Neural cell (in vitro differentiated cells): ENCODE data around the gene ALDH4A1. TPM values are rescaled to one million over a fixed set of nuclear protein-coding genes. Genes with fewer than 3 reads are reported as not detected.

Source experiments
- H2AFZ ChIP-seq: fragments of 200-600, 300-800 bp; sonication (generic), shearing (Covaris generic); 2 replicates; pipeline ENCODE4 v1.6.0; 2014; ENCODE audit warnings: low read depth, mild to moderate bottlenecking, antibody characterized with exemption, low read length, moderate library complexity
- H3F3A ChIP-seq: fragments of 200-600 bp; shearing (Covaris generic); 2 replicates; pipeline ENCODE4 v1.6.1; 2016; ENCODE audit warnings: mild to moderate bottlenecking, moderate library complexity, mixed read lengths, antibody characterized with exemption, low read length; ENCODE audit not compliant: insufficient read depth, poor library complexity, severe bottlenecking
- H3K27ac ChIP-seq: fragments of 200-600, 300-800 bp; sonication (generic), shearing (Covaris generic); 2 replicates; pipeline ENCODE4 v1.5.1; 2014; ENCODE audit warnings: mild to moderate bottlenecking, low read length, moderate library complexity
- H3K27me3 ChIP-seq: fragments of 300-800, 200-600 bp; sonication (generic), shearing (Covaris generic); 2 replicates; pipeline ENCODE4 v1.6.0; 2014; ENCODE audit warnings: mild to moderate bottlenecking, low read depth, low read length, moderate library complexity; ENCODE audit not compliant: insufficient read depth
- H3K36me3 ChIP-seq: fragments of 300-800, 200-600 bp; sonication (generic), shearing (Covaris generic); 2 replicates; pipeline ENCODE4 v1.5.1; 2014; ENCODE audit warnings: mild to moderate bottlenecking, antibody characterized with exemption, low read length, moderate library complexity; ENCODE audit not compliant: insufficient read depth
- H3K4me2 ChIP-seq: fragments of 300-800, 200-600 bp; sonication (generic), shearing (Covaris generic); 2 replicates; pipeline ENCODE4 v1.6.0; 2014; ENCODE audit warnings: mild to moderate bottlenecking, low read length
- H3K4me3 ChIP-seq: fragments of 300-800, 200-600 bp; sonication (generic), shearing (Covaris generic); 2 replicates; pipeline ENCODE4 v1.5.1; 2014; ENCODE audit warnings: mild to moderate bottlenecking, low read length, moderate library complexity
- H3K79me2 ChIP-seq: fragments of 200-600 bp; shearing (Covaris generic); replicated peaks from 2 replicates; pipeline ENCODE4 v1.6.0; 2014; ENCODE audit warnings: mild to moderate bottlenecking, low read length, moderate library complexity; ENCODE audit not compliant: insufficient read depth
- H3K9ac ChIP-seq: fragments of 300-800, 200-600 bp; sonication (generic), shearing (Covaris generic); 2 replicates; pipeline ENCODE4 v1.6.1; 2016; ENCODE audit warnings: mild to moderate bottlenecking, low read length, mixed read lengths
- H3K9me2 ChIP-seq: fragments of 200-600 bp; shearing (Covaris generic); 2 replicates; pipeline ENCODE4 v1.6.1; 2016; ENCODE audit warnings: mild to moderate bottlenecking, low read length, mixed read lengths; ENCODE audit not compliant: insufficient read depth
- H3K9me3 ChIP-seq: fragments of 200-600, 300-800 bp; sonication (generic), shearing (Covaris generic); 2 replicates; pipeline ENCODE4 v1.6.1; 2016; ENCODE audit warnings: mild to moderate bottlenecking, mixed run types, low read length, moderate library complexity, mixed read lengths
- H4K20me1 ChIP-seq: fragments of 200-600 bp; shearing (Covaris generic); 2 replicates; pipeline ENCODE4 v1.6.1; 2016; ENCODE audit warnings: mild to moderate bottlenecking, mixed run types; ENCODE audit not compliant: insufficient read depth
- EP300 ChIP-seq: fragments of 450-650 bp; conservative IDR thresholded peaks from 2 replicates; pipeline ENCODE4 v1.6.1; 2014; ENCODE audit warnings: antibody characterized with exemption, mild to moderate bottlenecking, moderate library complexity; ENCODE audit not compliant: poor library complexity, severe bottlenecking
- EZH2 ChIP-seq: fragments of 200-600, 300-800 bp; shearing (Covaris generic), sonication (generic); IDR thresholded peaks from 2 replicates; pipeline ENCODE4 v1.6.1; 2014; ENCODE audit warnings: antibody characterized with exemption, low read length, borderline replicate concordance, mild to moderate bottlenecking; ENCODE audit not compliant: insufficient read depth, poor library complexity, severe bottlenecking
- MXI1 ChIP-seq: fragments of 450-650 bp; conservative IDR thresholded peaks from 2 replicates; pipeline ENCODE4 v1.6.1; 2014; ENCODE audit warnings: antibody characterized with exemption, mild to moderate bottlenecking; ENCODE audit not compliant: poor library complexity, severe bottlenecking
- POLR2AphosphoS5 ChIP-seq: IDR thresholded peaks from 2 replicates; pipeline ENCODE4 v1.6.1; 2012
- RAD21 ChIP-seq: fragments of 450-650 bp; conservative IDR thresholded peaks from 2 replicates; pipeline ENCODE4 v1.6.1; 2014; ENCODE audit warnings: antibody characterized with exemption, mild to moderate bottlenecking, moderate library complexity
- REST ChIP-seq: IDR thresholded peaks from 2 replicates; pipeline ENCODE4 v1.6.1; 2012; ENCODE audit warnings: borderline replicate concordance
- SMC3 ChIP-seq: fragments of 450-650 bp; conservative IDR thresholded peaks from 2 replicates; pipeline ENCODE4 v1.6.1; 2014; ENCODE audit warnings: antibody characterized with exemption, mild to moderate bottlenecking, moderate library complexity; ENCODE audit not compliant: poor library complexity
- TAF1 ChIP-seq: IDR thresholded peaks from 2 replicates; pipeline ENCODE4 v1.6.1; 2012; ENCODE audit warnings: low read depth
- polyA plus RNA-seq: library from polyadenylated mRNA; depleted of rRNA; stranded (reverse); fragments of >200 nt; gene quantifications from 2 replicates; pipeline ENCODE4 v1.2.3, GENCODE V29; 2014
- TF ChIP-seq, protein P1 (sequence below): fragments of 450-650 bp; IDR thresholded peaks from 2 replicates; pipeline ENCODE4 v1.5.1; 2014; ENCODE audit warnings: antibody characterized with exemption, mild to moderate bottlenecking, moderate library complexity; ENCODE audit not compliant: poor library complexity, severe bottlenecking

ALDH4A1 gene
- polyA plus RNA-seq, 1 donor from 2014 or later = 11.0 TPM

DNA sequence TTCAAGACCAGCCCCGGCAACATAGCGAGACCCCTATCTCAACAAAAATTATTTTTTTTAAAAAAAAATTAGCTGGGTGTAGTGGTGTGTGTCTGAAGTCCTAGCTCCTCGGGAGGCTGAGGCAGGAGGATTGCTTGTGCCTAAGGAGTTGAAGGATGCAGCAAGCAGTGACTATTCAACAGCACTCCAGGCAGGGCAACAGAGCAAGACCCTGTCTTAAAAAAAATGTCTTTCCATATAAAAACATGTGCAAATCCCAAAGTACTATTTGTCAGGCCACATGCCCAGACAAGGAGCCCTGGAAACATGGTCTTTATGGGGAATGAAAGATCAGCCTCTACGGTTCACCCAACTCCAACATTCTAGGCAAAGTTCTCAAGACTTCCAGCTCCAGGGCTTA lies 40.8 kb upstream of the ALDH4A1 start:
- no peaks in the 10 kb centered on the region for H3K79me2 ChIP-seq
- H3K9me2 ChIP-seq = no peaks in the 10 kb centered on the region
- no peak overlapping the region for H2AFZ ChIP-seq
- TF ChIP-seq TAF1 = no peak
- TF ChIP-seq MXI1 = no peak
- TF ChIP-seq SMC3 = no peak
- TF ChIP-seq RAD21 = no peak
- no peak for TF ChIP-seq POLR2AphosphoS5
- no peak for TF ChIP-seq EP300
- TF ChIP-seq EZH2 = no peak
- TF ChIP-seq REST = no peak
- TF ChIP-seq, protein P1, sequence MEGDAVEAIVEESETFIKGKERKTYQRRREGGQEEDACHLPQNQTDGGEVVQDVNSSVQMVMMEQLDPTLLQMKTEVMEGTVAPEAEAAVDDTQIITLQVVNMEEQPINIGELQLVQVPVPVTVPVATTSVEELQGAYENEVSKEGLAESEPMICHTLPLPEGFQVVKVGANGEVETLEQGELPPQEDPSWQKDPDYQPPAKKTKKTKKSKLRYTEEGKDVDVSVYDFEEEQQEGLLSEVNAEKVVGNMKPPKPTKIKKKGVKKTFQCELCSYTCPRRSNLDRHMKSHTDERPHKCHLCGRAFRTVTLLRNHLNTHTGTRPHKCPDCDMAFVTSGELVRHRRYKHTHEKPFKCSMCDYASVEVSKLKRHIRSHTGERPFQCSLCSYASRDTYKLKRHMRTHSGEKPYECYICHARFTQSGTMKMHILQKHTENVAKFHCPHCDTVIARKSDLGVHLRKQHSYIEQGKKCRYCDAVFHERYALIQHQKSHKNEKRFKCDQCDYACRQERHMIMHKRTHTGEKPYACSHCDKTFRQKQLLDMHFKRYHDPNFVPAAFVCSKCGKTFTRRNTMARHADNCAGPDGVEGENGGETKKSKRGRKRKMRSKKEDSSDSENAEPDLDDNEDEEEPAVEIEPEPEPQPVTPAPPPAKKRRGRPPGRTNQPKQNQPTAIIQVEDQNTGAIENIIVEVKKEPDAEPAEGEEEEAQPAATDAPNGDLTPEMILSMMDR = no peak
- no peaks in the 10 kb centered on the region for H3K27me3 ChIP-seq
- H3K36me3 ChIP-seq = no peaks in the 10 kb centered on the region
- H3K4me3 ChIP-seq = no peak overlapping the region
- no peak overlapping the region for H3K9ac ChIP-seq
- no peaks in the 10 kb centered on the region for H3K9me3 ChIP-seq
- no peak overlapping the region for H3K27ac ChIP-seq
- H3K4me2 ChIP-seq = no peak overlapping the region
- no peaks in the 10 kb centered on the region for H4K20me1 ChIP-seq
- H3F3A ChIP-seq = no peaks in the 10 kb centered on the region

- no peak overlapping the region for H3K27ac ChIP-seq
- H3K9ac ChIP-seq = no peak overlapping the region
- no peaks in the 10 kb centered on the region for H3F3A ChIP-seq
- no peaks in the 10 kb centered on the region for H4K20me1 ChIP-seq
- TF ChIP-seq RAD21 (no peak), SMC3 (no peak), EZH2 (no peak), POLR2AphosphoS5 (no peak), TAF1 (no peak)
- TF ChIP-seq, protein P1 = no peak
- H3K27me3 ChIP-seq = no peaks in the 10 kb centered on the region
- H3K9me3 ChIP-seq = no peaks in the 10 kb centered on the region
- H3K36me3 ChIP-seq = no peaks in the 10 kb centered on the region
- no peak overlapping the region for H3K4me2 ChIP-seq
- no peak overlapping the region for H3K4me3 ChIP-seq
- H3K9me2 ChIP-seq = no peaks in the 10 kb centered on the region
- H3K79me2 ChIP-seq = no peaks in the 10 kb centered on the region
- no peak overlapping the region for H2AFZ ChIP-seq
Observed at GRCh38 chr1:18942340-18942739, 40.0 kb upstream of the ALDH4A1 start.
